ENCODE data around the gene VPS52.
A peak's percentile ranks its signal among the peaks of the same experiment; 100 is the strongest.

Gene VPS52

GRCh38 chr6:33207552-33208090 is 64.1 kb downstream of the VPS52 start:
- peak; percentile 73 for DNase-seq

DNA sequence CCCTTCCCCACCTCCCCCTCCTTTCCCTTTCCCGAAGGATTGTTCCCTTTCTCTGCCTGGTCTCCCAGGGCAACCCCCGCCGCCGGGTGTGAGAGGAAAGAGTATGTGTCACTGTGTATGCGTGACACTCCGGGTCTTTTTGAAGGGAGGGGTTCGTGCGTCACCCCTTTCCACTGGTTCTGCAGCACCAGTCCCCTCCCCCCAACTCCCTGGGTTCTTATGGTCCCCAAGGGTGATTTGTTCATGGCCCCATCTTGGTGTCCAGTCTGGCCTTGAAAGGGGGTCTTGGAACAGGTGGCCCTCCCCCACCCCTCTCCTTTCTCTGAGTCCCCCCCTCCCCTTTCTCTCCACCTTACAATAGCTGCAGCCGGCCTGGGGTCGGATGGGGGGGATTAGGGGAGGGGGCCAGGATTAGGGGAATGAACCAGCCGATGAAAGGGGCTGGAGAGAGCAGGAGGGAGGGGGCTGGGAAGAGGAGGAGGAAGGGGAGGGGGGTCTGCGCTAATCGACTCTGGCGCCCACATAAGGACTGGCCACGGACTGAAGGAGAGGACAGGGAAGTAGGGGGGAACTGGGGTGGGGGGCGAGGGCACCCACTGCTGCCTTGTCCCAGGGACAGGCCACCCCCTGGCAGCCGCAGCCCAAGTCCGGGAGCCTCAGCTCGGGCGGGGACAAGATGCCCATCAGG is 64.7 kb downstream of the VPS52 start:
- DNase-seq = peak; percentile 37

- no peak for DNase-seq
Measured at GRCh38 chr6:33206027-33206863, 65.4 kb downstream of the VPS52 start.

- DNase-seq = peak; percentile 70
Measured at GRCh38 chr6:33205191-33206026, 66.3 kb downstream of the VPS52 start.

GRCh38 chr6:33204415-33205190 is 67.1 kb downstream of the VPS52 start, which contains the start of gene HSD17B8:
Gene HSD17B8, plus strand, starts transcription at chr6:33204655. Its CDS starts 14 bp downstream, at chr6:33204669.
- DNase-seq = peak; percentile 96

- no peak for DNase-seq
Measured at GRCh38 chr6:33204165-33204414, 67.6 kb downstream of the VPS52 start.

GRCh38 chr6:33203443-33204164 is 68.1 kb downstream of the VPS52 start:
- DNase-seq = no peak

GRCh38 chr6:33202799-33203198 is 68.9 kb downstream of the VPS52 start:
- DNase-seq = no peak

GRCh38 chr6:33201935-33202334 is 69.7 kb downstream of the VPS52 start:
- no peak for DNase-seq

GRCh38 chr6:33201147-33201545 is 70.5 kb downstream of the VPS52 start:
- no peak for DNase-seq
